ENCODE measurements around the gene PPP2CA. TPM values are rescaled to one million over a fixed set of nuclear protein-coding genes. Genes with fewer than 3 reads are reported as not detected.

PPP2CA gene
- polyA plus RNA-seq, 2 of the 4 experiments (the other 2 are of a cell fraction): 273 to 357 TPM

- no peak for TF ChIP-seq CTCF (IDR thresholded peaks at IDR 0.05)
- TF ChIP-seq, protein P1, sequence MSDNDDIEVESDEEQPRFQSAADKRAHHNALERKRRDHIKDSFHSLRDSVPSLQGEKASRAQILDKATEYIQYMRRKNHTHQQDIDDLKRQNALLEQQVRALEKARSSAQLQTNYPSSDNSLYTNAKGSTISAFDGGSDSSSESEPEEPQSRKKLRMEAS (IDR thresholded peaks at IDR 0.05): peak; percentile 71
- no peak for TF ChIP-seq REST (IDR thresholded peaks at IDR 0.05)
- TF ChIP-seq EP300 (IDR thresholded peaks at IDR 0.05): no peak
- TF ChIP-seq RARB (CRISPR knock-in tag; IDR thresholded peaks at IDR 0.05): no peak
- peak; percentile 92 for TF ChIP-seq HOXB13 (CRISPR knock-in tag; IDR thresholded peaks at IDR 0.05; ENCODE audit: low read depth)
- no peak for TF ChIP-seq CBX8 (IDR thresholded peaks at IDR 0.05)
- TF ChIP-seq, protein P2, sequence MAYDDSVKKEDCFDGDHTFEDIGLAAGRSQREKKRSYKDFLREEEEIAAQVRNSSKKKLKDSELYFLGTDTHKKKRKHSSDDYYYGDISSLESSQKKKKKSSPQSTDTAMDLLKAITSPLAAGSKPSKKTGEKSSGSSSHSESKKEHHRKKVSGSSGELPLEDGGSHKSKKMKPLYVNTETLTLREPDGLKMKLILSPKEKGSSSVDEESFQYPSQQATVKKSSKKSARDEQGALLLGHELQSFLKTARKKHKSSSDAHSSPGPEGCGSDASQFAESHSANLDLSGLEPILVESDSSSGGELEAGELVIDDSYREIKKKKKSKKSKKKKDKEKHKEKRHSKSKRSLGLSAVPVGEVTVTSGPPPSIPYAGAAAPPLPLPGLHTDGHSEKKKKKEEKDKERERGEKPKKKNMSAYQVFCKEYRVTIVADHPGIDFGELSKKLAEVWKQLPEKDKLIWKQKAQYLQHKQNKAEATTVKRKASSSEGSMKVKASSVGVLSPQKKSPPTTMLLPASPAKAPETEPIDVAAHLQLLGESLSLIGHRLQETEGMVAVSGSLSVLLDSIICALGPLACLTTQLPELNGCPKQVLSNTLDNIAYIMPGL (CRISPR knock-in tag; IDR thresholded peaks at IDR 0.05; ENCODE audit: borderline replicate concordance): no peak
- TF ChIP-seq RNF2 (IDR thresholded peaks at IDR 0.05; ENCODE audit: borderline replicate concordance, low read depth): no peak
- peak; percentile 91 for TF ChIP-seq FOSB (CRISPR knock-in tag; IDR thresholded peaks at IDR 0.05)
- TF ChIP-seq ZSCAN20 (CRISPR knock-in tag; IDR thresholded peaks at IDR 0.05): peak; percentile 95
- 0 out of 2 replicates have a peak, but pooled peaks have one; percentile 50 for TF ChIP-seq TP53 (CRISPR knock-in tag; IDR thresholded peaks at IDR 0.05)
- TF ChIP-seq HDAC2 (IDR thresholded peaks at IDR 0.05): no peak
- TF ChIP-seq, protein P3, sequence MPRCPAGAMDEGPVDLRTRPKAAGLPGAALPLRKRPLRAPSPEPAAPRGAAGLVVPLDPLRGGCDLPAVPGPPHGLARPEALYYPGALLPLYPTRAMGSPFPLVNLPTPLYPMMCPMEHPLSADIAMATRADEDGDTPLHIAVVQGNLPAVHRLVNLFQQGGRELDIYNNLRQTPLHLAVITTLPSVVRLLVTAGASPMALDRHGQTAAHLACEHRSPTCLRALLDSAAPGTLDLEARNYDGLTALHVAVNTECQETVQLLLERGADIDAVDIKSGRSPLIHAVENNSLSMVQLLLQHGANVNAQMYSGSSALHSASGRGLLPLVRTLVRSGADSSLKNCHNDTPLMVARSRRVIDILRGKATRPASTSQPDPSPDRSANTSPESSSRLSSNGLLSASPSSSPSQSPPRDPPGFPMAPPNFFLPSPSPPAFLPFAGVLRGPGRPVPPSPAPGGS (IDR thresholded peaks at IDR 0.05): no peak
- no peak for TF ChIP-seq SMC3 (IDR thresholded peaks at IDR 0.05)
- no peak for TF ChIP-seq POLR2AphosphoS2 (conservative IDR thresholded peaks at IDR 0.05; ENCODE audit: low read length)
- no peak for TF ChIP-seq RCOR1 (IDR thresholded peaks at IDR 0.05; ENCODE audit: low read depth, low read length)
- TF ChIP-seq, protein P4, sequence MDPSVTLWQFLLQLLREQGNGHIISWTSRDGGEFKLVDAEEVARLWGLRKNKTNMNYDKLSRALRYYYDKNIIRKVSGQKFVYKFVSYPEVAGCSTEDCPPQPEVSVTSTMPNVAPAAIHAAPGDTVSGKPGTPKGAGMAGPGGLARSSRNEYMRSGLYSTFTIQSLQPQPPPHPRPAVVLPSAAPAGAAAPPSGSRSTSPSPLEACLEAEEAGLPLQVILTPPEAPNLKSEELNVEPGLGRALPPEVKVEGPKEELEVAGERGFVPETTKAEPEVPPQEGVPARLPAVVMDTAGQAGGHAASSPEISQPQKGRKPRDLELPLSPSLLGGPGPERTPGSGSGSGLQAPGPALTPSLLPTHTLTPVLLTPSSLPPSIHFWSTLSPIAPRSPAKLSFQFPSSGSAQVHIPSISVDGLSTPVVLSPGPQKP (IDR thresholded peaks at IDR 0.05; ENCODE audit: low read depth, low read length): no peak
- no peak for TF ChIP-seq HES2 (IDR thresholded peaks at IDR 0.05)
- peak; percentile 96 for TF ChIP-seq EHF (CRISPR knock-in tag; IDR thresholded peaks at IDR 0.05)
- no peak for TF ChIP-seq RAD21 (conservative IDR thresholded peaks at IDR 0.05 in 1 of 2, IDR thresholded peaks at IDR 0.05 in 1 of 2)
- TF ChIP-seq HOXA7 (CRISPR knock-in tag; IDR thresholded peaks at IDR 0.05): no peak
- peak; percentile 59; the same call in 1 of the 2 replicates for TF ChIP-seq JUNB (IDR thresholded peaks at IDR 0.05)
- TF ChIP-seq SREBF2 (IDR thresholded peaks at IDR 0.05): no peak
- TF ChIP-seq TFCP2L1 (CRISPR knock-in tag; IDR thresholded peaks at IDR 0.05): no peak
- TF ChIP-seq NPAS2 (CRISPR knock-in tag; IDR thresholded peaks at IDR 0.05; ENCODE audit: borderline replicate concordance): no peak
- TF ChIP-seq CHD4 (IDR thresholded peaks at IDR 0.05; ENCODE audit: borderline replicate concordance): no peak
- no peak for TF ChIP-seq POLR2A (IDR thresholded peaks at IDR 0.05; ENCODE audit: low read length)
- TF ChIP-seq KDM5A (IDR thresholded peaks at IDR 0.05): no peak
- no peak for TF ChIP-seq RFX5 (IDR thresholded peaks at IDR 0.05)
- peak; percentile 96 for TF ChIP-seq HOXB5 (CRISPR knock-in tag; IDR thresholded peaks at IDR 0.05)
- TF ChIP-seq, protein P5, sequence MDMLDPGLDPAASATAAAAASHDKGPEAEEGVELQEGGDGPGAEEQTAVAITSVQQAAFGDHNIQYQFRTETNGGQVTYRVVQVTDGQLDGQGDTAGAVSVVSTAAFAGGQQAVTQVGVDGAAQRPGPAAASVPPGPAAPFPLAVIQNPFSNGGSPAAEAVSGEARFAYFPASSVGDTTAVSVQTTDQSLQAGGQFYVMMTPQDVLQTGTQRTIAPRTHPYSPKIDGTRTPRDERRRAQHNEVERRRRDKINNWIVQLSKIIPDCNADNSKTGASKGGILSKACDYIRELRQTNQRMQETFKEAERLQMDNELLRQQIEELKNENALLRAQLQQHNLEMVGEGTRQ (IDR thresholded peaks at IDR 0.05): no peak
- no peak for TF ChIP-seq MAFK (IDR thresholded peaks at IDR 0.05; ENCODE audit: partially characterized antibody)
Measured at GRCh38 chr5:134245101-134245604, 19.3 kb upstream of the PPP2CA start (continued).
